SK-N-SH (cell line): ENCODE results near the gene IL12B. TPM values are rescaled to one million over a fixed set of nuclear protein-coding genes. Genes with fewer than 3 reads are reported as not detected.

Experiments
- CTCF ChIA-PET: fragments of 300-600, 350-600 bp; formaldehyde crosslinking; extraction: SDS; loops from one replicate; lab custom pipeline; 2021; lab: Yijun Ruan, JAX
- POLR2A ChIA-PET: fragments of 350-600 bp; sonication (Branson Sonifier 250); formaldehyde crosslinking; extraction: SDS; loops from one replicate; lab custom pipeline; 2020; ENCODE audit warnings: antibody characterized with exemption, inconsistent platforms; lab: Yijun Ruan, JAX
- DNase-seq: peaks from one replicate; pipeline ENCODE4 v3.0.0; 2012
- H2AFZ ChIP-seq: fragments of 200-600 bp; sonication (generic); 2 replicates; pipeline ENCODE4 v1.8.1; 2016; ENCODE audit warnings: antibody characterized with exemption, mild to moderate bottlenecking, low read depth
- H3F3A ChIP-seq: fragments of 200-600 bp; sonication (generic); replicated peaks from 2 replicates; pipeline ENCODE3; 2016; ENCODE audit warnings: antibody characterized with exemption, mild to moderate bottlenecking; ENCODE audit not compliant: insufficient read depth
- H3K27ac ChIP-seq, 2 experiments: fragments of 200-500 bp in 1 of 2; fragments of 200-600 bp in 1 of 2; sonication (Bioruptor generic) in 1 of 2; sonication (generic), shearing (Covaris generic) in 1 of 2; 2 replicates each; pipeline versions ENCODE4 v1.5.1 to v1.6.1; 2014 to 2016; ENCODE audit warnings: low read depth in 2 of 2, inconsistent platforms in 1 of 2, low read length in 1 of 2, mild to moderate bottlenecking in 1 of 2, mixed read lengths in 1 of 2
- H3K27me3 ChIP-seq: fragments of 200-600 bp; sonication (generic), shearing (Covaris generic); 2 replicates; pipeline ENCODE4 v1.6.1; 2016; ENCODE audit warnings: mixed run types; ENCODE audit not compliant: insufficient read depth
- H3K36me3 ChIP-seq, 2 experiments: fragments of 200-500 bp in 1 of 2; fragments of 200-600 bp in 1 of 2; sonication (Bioruptor generic) in 1 of 2; sonication (generic) in 1 of 2; replicated peaks in 1 of 2; 2 replicates each; pipeline versions ENCODE3 to v1.5.1; 2014 to 2016; ENCODE audit warnings: low read length in 1 of 2, mild to moderate bottlenecking in 1 of 2; ENCODE audit not compliant: insufficient read depth in 2 of 2, control insufficient read depth in 1 of 2
- H3K4me1 ChIP-seq, 2 experiments: fragments of 200-500 bp in 1 of 2; fragments of 200-600 bp in 1 of 2; sonication (Bioruptor generic) in 1 of 2; sonication (generic), shearing (Covaris generic) in 1 of 2; 2 replicates each; pipeline versions ENCODE4 v1.5.1 to v1.6.1; 2014 to 2016; ENCODE audit warnings: low read depth in 1 of 2, low read length in 1 of 2, mixed run types in 1 of 2; ENCODE audit not compliant: insufficient read depth in 2 of 2, control insufficient read depth in 1 of 2
- H3K4me2 ChIP-seq: fragments of 200-600 bp; sonication (generic), shearing (Covaris generic); 2 replicates; pipeline ENCODE4 v1.6.1; 2017; ENCODE audit warnings: mixed run types
- H3K4me3 ChIP-seq, 2 experiments: fragments of 200-500 bp in 1 of 2; fragments of 200-600 bp in 1 of 2; sonication (Bioruptor generic) in 1 of 2; sonication (generic), shearing (Covaris generic) in 1 of 2; 2 replicates each; pipeline versions ENCODE4 v1.5.1 to v1.8.1; 2014 to 2016; ENCODE audit warnings: low read depth in 2 of 2, inconsistent platforms in 1 of 2, low read length in 1 of 2, mild to moderate bottlenecking in 1 of 2, mixed read lengths in 1 of 2, moderate library complexity in 1 of 2
- H3K79me2 ChIP-seq: fragments of 200-600 bp; sonication (generic); 2 replicates; pipeline ENCODE4 v1.8.1; 2017; ENCODE audit warnings: mild to moderate bottlenecking; ENCODE audit not compliant: insufficient read depth
- H3K9ac ChIP-seq: fragments of 200-600 bp; sonication (generic); 2 replicates; pipeline ENCODE4 v1.6.1; 2017; ENCODE audit warnings: mixed run types
- H3K9me2 ChIP-seq: fragments of 200-600 bp; sonication (generic); 2 replicates; pipeline ENCODE4 v1.6.1; 2017; ENCODE audit warnings: mixed run types
- H3K9me3 ChIP-seq: fragments of 200-600 bp; sonication (generic); 2 replicates; pipeline ENCODE4 v1.6.1; 2017; ENCODE audit warnings: mixed run types, mild to moderate bottlenecking, moderate library complexity
- H4K20me1 ChIP-seq: fragments of 200-600 bp; sonication (generic); 2 replicates; pipeline ENCODE4 v1.6.1; 2017; ENCODE audit warnings: mild to moderate bottlenecking, mixed run types; ENCODE audit not compliant: insufficient read depth
- CHD2 ChIP-seq: fragments of 150-350 bp; IDR thresholded peaks from 2 replicates; pipeline ENCODE4 v1.6.1; 2018; ENCODE audit warnings: low read length; ENCODE audit not compliant: partially characterized antibody
- CTCF ChIP-seq: fragments of 200-600 bp; sonication (generic); IDR thresholded peaks from 2 replicates; pipeline ENCODE4 v1.6.1; 2017; ENCODE audit warnings: antibody characterized with exemption, mild to moderate bottlenecking, moderate library complexity
- ELF1 ChIP-seq: IDR thresholded peaks from 2 replicates; pipeline ENCODE4 v1.4.0; 2012
- EP300 ChIP-seq, 2 experiments: IDR thresholded peaks; 2 replicates each; pipeline versions ENCODE4 v1.4.0 to v1.6.1; 2012; ENCODE audit warnings: borderline replicate concordance in 1 of 2, low read depth in 1 of 2, low read length in 1 of 2
- FOSL2 ChIP-seq: IDR thresholded peaks from 2 replicates; pipeline ENCODE4 v1.4.0; 2012; ENCODE audit warnings: low read depth, mild to moderate bottlenecking, moderate library complexity, borderline replicate concordance
- FOXM1 ChIP-seq: IDR thresholded peaks from 2 replicates; pipeline ENCODE4 v1.4.0; 2012; ENCODE audit warnings: low read depth, mild to moderate bottlenecking
- GATA2 ChIP-seq: sonication (generic); formaldehyde crosslinking; IDR thresholded peaks from 2 replicates; pipeline ENCODE4 v1.5.0; 2020; ENCODE audit warnings: mild to moderate bottlenecking, missing genetic modification reagents
- JUND ChIP-seq: IDR thresholded peaks from 2 replicates; pipeline ENCODE4 v1.4.0; 2012
- MAX ChIP-seq: IDR thresholded peaks from 2 replicates; pipeline ENCODE4 v1.4.0; 2012; ENCODE audit warnings: low read depth
- MXI1 ChIP-seq: IDR thresholded peaks from 2 replicates; pipeline ENCODE4 v1.6.1; 2012; ENCODE audit warnings: mild to moderate bottlenecking, low read depth, low read length, improper control_type of control experiment
- NFIC ChIP-seq: IDR thresholded peaks from 2 replicates; pipeline ENCODE4 v1.4.0; 2012; ENCODE audit warnings: borderline replicate concordance
- NRF1 ChIP-seq: IDR thresholded peaks from 2 replicates; pipeline ENCODE4 v1.6.1; 2012; ENCODE audit warnings: low read depth, mild to moderate bottlenecking, low read length
- PBX3 ChIP-seq: IDR thresholded peaks from 2 replicates; pipeline ENCODE4; 2012
- RAD21 ChIP-seq: IDR thresholded peaks from 2 replicates; pipeline ENCODE4 v1.6.1; 2012; ENCODE audit warnings: mild to moderate bottlenecking, low read length
- RCOR1 ChIP-seq: fragments of 150-350 bp; IDR thresholded peaks from 2 replicates; pipeline ENCODE4 v1.6.1; 2017; ENCODE audit warnings: antibody characterized with exemption, low read length
- RFX5 ChIP-seq: IDR thresholded peaks from 2 replicates; pipeline ENCODE4 v1.6.1; 2012; ENCODE audit warnings: mild to moderate bottlenecking, improper control_type of control experiment, low read length
- SIN3A ChIP-seq: IDR thresholded peaks from 2 replicates; pipeline ENCODE4 v1.6.1; 2012; ENCODE audit warnings: low read depth, mild to moderate bottlenecking, low read length, moderate library complexity, borderline replicate concordance
- SMC3 ChIP-seq: IDR thresholded peaks from 2 replicates; pipeline ENCODE4 v1.6.1; 2012; ENCODE audit warnings: low read depth, low read length, improper control_type of control experiment
- TCF12 ChIP-seq: IDR thresholded peaks from 2 replicates; pipeline ENCODE4 v1.4.0; 2012
- TEAD4 ChIP-seq: IDR thresholded peaks from 2 replicates; pipeline ENCODE4 v1.4.0; 2012; ENCODE audit warnings: mild to moderate bottlenecking, borderline replicate concordance; ENCODE audit not compliant: insufficient read depth
- USF1 ChIP-seq: IDR thresholded peaks from 2 replicates; pipeline ENCODE4 v1.4.0; 2012; ENCODE audit warnings: low read depth, borderline replicate concordance
- USF2 ChIP-seq: fragments of 150-350 bp; IDR thresholded peaks from 2 replicates; pipeline ENCODE4 v1.6.1; 2017; ENCODE audit warnings: antibody characterized with exemption, low read length, low read depth, borderline replicate concordance
- WGBS: methylation state at CpG from one replicate; pipeline ENCODE4 v1.1.6; 2017; ENCODE audit warnings: low lambda C conversion rate; 5-methylcytosine and 5-hydroxymethylcytosine counted together
- polyA plus RNA-seq, 3 experiments: library from polyadenylated mRNA; depleted of rRNA; stranded (reverse); fragments of >200 nt; gene quantifications; 2 replicates each; pipeline ENCODE4 v1.2.3, GENCODE V29; 2012

IL12B gene
- polyA plus RNA-seq, 1 of the 3 experiments (the other 2 are of a cell fraction), result not detected

- 77% methylated on average over 4 of the region's 4 CpGs for WGBS
- Histone ChIP-seq H3K9me2 (no peaks in the 10 kb centered on the region), H3K27me3 (no peaks in the 10 kb centered on the region)
- TF ChIP-seq NFIC, result no peak
- no peak for TF ChIP-seq USF2
- TF ChIP-seq MXI1, result no peak
- TF ChIP-seq CTCF, result no peak
- TF ChIP-seq NRF1, result no peak
- TF ChIP-seq USF1, result no peak
- no peak for TF ChIP-seq SIN3A
- no peak for TF ChIP-seq FOSL2
- no peak for TF ChIP-seq SMC3
- no peak for TF ChIP-seq RCOR1
- TF ChIP-seq, all 33 proteins: peak for 0
- Histone ChIP-seq H3K27ac (no peak overlapping the region), H3K4me2 (no peak overlapping the region), H3K4me1 (peaks cover 0 to 9% of the 10 kb centered on the region in 2 experiments; a peak in 2 of 4 replicates), H3K79me2 (no peaks in the 10 kb centered on the region), H2AFZ (no peak overlapping the region), H4K20me1 (no peaks in the 10 kb centered on the region), H3K9ac (no peak overlapping the region), H3K4me3 (no peak overlapping the region), H3K36me3 (no peaks in the 10 kb centered on the region), H3K9me3 (peaks cover 8% of the 10 kb centered on the region; the same call in 1 of the 2 replicates), H3F3A (peaks cover 8% of the 10 kb centered on the region)
- DNase-seq, result no peak
- CTCF ChIA-PET, result interaction anchor here (1.0 kb wide), 1 partner anchor 14 kb away, joined by 4 read pairs; no protein-coding TSS in a partner anchor
- POLR2A ChIA-PET, result no interaction called here
Observed at GRCh38 chr5:159345861-159346260, 15.6 kb upstream of the IL12B start.

GRCh38 chr5:159345336-159345735 is 15.0 kb upstream of the IL12B start:
- TF ChIP-seq ELF1 (no peak), CHD2 (no peak), RFX5 (no peak), NFIC (no peak), NRF1 (no peak), FOSL2 (no peak), SMC3 (no peak), PBX3 (no peak), USF1 (no peak), TEAD4 (no peak), JUND (no peak), MXI1 (no peak), SIN3A (no peak), FOXM1 (no peak), EP300 (IDR thresholded peaks at IDR 0.05; ENCODE audit: borderline replicate concordance in 1 of 2, low read depth in 1 of 2, low read length in 1 of 2) (no peak), GATA2 (CRISPR knock-in tag) (no peak), RAD21 (no peak), TCF12 (no peak), MAX (no peak)
- WGBS, result 11% methylated on average over 1 of the region's 1 CpG
- POLR2A ChIA-PET, result no interaction called here
- H3K27ac ChIP-seq, result no peak overlapping the region
- CTCF ChIA-PET, result interaction anchor here (1.0 kb wide), 1 partner anchor 14 kb away, joined by 4 read pairs; no protein-coding TSS in a partner anchor
- H3K9ac ChIP-seq, result no peak overlapping the region
- H3K4me3 ChIP-seq, result no peak overlapping the region
- H4K20me1 ChIP-seq, result no peaks in the 10 kb centered on the region
- no peak overlapping the region for H3K4me2 ChIP-seq
- peaks cover 8% of the 10 kb centered on the region; the same call in 1 of the 2 replicates for H3K9me3 ChIP-seq
- no peaks in the 10 kb centered on the region for H3K27me3 ChIP-seq
- no peak overlapping the region for H2AFZ ChIP-seq
- H3K9me2 ChIP-seq, result no peaks in the 10 kb centered on the region
- peaks cover 0 to 9% of the 10 kb centered on the region in 2 experiments; a peak in 2 of 4 replicates for H3K4me1 ChIP-seq
- H3K36me3 ChIP-seq, result no peaks in the 10 kb centered on the region
- H3K79me2 ChIP-seq, result no peaks in the 10 kb centered on the region
- peaks cover 8% of the 10 kb centered on the region for H3F3A ChIP-seq
- DNase-seq, result no peak
